SKM-1 (cell line): ENCODE results near the gene TRAK1.

Experiments
- DNase-seq: peaks from one replicate; lab custom pipeline; 2025; ENCODE audit not compliant: unreplicated experiment; lab: John Stamatoyannopoulos, UW

Gene TRAK1

DNA sequence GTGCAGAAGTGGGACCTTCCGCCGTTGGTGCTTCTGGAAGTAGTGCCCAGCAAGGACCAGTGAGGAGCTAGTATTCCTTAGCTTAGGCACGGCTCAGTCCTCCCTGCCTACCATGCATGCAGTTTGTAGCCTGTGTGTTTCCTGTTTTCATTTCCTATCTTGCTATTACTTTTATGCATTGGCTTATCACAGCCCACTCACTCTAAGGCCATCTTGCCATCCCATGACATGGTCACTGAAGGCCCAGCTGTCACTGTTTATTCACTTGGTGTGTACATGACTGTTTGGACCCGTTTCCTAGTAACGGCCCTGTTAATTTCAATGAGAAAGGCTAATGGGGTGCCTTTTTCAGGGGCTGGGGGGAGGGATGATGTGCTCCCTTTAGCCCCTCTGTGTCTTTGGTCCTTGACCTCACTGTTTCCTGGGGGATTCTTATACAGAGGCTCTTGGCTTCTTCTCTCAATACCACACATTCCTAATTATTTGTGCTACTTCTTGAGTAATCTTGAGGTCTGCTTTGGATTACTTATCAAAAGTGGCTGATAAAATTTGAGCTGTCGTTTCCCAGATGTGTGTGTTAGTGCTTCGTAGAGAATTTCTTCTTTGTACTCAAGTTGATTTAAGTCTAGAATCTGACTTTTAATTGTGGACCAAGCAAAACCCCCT lies 24.5 kb upstream of the TRAK1 start:
- DNase-seq = no peak

- DNase-seq = no peak
These were observed 23.8 kb upstream of the TRAK1 start for GRCh38 chr3:42067326-42067725.

GRCh38 chr3:42068303-42069088 lies 22.7 kb upstream of the TRAK1 start:
- no peak for DNase-seq

DNA sequence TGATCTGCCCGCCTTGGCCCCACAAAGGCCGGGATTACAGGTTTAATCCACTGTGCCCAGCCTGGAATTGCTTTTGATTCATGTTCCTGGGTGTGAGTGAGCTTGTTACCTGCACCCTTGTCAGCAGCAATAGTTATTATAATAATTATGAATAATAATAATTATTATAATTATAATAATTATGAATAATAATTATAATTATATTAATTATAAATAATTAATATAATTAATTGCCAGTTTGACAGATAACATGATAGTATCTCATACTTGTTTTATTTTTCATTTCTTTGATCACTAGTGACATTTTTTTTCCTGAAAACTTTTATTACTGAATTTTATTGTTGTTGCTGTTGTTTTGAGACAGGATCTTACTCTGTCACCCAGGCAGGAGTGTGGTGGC lies 21.1 kb upstream of the TRAK1 start:
- DNase-seq = no peak

DNA sequence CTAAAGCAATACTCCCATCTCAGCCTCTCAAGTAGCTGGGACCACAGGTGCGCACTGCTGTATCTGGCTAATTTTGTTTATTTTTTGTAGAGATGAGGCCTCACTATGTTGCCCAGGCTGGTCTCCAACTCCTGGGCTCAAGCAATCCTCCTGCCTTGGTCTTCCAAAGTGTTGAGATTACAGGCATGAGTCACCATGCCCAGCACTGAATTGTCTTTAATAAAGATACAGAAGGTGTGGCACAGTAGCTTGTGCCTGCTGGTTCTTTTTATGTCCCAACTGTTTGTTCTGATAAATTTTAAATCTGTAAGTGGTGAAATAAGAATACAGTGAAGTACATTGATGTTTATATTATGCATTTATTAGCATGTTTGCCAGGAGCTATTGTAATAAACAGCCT lies 20.6 kb upstream of the TRAK1 start:
- DNase-seq = no peak

DNA sequence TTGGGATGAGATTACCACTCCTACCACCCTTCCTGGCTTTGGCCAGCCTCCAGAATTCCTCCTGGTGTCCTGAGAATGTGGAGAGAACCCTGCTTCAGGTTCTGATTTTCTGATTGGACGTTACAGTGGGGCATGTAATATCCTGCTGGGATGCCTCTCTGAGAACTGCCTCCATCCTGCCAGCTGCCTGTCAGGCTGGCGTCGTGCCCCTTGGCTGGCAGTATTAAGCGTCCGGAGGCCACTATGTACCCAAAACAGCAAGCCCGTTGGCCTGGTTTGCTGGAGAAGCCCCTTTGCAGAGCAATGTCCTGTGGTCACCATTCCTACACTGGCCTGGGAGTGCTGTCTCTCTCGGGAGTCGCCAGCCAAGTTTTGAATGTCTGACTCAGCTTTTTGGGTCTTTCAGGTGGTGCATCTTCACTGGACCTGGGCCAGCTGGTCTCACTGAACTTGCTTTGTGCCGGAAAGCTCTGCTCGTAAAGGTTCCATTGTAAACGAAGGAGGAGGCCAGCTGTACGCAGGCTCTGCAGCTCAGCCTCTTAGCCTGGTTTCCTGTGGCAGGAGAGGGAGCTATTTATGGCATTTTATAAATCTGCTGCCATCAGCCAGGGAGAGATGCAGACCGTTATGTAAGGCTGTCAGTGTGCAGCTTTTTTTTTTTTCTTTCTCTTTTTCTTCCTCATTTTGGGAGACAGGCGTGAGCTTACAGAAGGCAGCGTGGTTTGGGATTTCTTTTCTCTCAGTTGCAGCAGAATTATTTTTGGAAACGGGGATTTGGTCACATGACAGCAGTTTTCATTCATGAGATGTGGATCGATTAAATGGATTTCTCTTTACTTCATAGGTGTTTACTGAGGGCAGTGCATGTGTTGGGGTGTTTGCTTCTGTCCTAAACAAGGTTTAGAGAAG lies 19.0 kb upstream of the TRAK1 start:
- peak; percentile 44 for DNase-seq

DNA sequence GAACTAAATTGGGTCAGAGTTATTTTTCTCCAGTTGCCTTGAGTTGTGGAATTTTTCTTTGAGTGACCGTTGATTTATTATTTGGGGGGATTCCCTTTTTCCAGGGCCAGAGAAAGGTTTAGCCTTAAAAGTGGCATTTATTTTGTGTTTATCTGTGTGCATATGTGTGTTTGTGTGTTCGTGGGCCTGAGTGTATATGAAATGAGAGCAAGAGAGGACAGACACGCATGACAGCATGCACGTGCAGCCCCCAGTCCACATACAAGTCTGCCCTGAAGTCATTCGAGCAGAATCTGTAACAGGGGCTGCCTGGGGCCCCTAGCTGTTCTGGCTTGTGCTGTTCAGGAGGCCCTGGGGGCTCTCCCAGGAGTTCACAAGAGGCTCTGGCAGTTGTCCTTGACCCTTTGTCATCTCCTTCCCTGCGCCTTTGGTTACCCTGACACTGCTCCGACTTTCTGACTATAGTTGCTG lies 18.3 kb upstream of the TRAK1 start:
- no peak for DNase-seq

DNA sequence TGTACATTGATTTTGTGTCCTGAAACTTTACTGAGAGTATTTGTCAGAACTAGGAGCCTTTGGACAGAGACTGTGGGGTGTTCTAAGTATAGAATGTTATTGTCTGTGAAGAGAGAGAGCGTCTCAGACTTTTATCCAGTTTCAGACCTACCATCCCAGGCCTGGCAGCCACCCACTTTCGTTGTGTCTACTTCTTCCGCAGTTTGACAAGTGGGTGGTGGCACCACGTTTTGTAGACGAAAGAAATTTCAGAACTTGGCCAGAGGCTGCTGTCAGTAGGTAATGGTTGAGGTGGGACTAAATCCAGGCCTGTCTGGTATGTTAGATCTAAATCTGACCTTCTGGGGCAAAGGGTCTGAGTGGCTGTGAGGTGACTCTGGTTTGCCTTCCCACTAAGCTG lies 13.4 kb upstream of the TRAK1 start:
- DNase-seq = no peak

GRCh38 chr3:42078677-42079076 lies 12.5 kb upstream of the TRAK1 start:
- DNase-seq = no peak

GRCh38 chr3:42079701-42080452 lies 11.3 kb upstream of the TRAK1 start:
- no peak for DNase-seq

GRCh38 chr3:42080453-42080872 lies 10.7 kb upstream of the TRAK1 start:
- DNase-seq = no peak

- no peak for DNase-seq
These were observed 9.2 kb upstream of the TRAK1 start for GRCh38 chr3:42081838-42082473.

DNA sequence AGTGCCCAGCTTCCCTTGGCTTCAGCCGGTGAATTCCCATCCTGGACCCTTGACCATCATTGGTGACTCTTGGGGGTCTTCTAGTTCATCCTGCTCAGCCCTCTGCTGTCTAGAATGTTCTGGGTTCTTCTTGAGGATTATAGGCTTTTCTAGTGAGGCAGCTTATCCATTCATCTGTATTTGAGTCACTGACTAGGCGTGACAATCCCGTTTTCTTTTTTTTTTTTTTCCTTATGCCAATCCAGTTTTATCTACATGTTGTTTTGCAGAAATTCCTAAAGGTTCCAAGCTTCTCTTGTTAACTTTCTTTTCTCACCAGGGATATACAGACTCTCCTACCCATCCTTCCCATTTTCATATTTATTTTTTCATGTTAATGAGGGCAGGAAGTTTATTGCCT lies 6.6 kb upstream of the TRAK1 start:
- DNase-seq = no peak

DNA sequence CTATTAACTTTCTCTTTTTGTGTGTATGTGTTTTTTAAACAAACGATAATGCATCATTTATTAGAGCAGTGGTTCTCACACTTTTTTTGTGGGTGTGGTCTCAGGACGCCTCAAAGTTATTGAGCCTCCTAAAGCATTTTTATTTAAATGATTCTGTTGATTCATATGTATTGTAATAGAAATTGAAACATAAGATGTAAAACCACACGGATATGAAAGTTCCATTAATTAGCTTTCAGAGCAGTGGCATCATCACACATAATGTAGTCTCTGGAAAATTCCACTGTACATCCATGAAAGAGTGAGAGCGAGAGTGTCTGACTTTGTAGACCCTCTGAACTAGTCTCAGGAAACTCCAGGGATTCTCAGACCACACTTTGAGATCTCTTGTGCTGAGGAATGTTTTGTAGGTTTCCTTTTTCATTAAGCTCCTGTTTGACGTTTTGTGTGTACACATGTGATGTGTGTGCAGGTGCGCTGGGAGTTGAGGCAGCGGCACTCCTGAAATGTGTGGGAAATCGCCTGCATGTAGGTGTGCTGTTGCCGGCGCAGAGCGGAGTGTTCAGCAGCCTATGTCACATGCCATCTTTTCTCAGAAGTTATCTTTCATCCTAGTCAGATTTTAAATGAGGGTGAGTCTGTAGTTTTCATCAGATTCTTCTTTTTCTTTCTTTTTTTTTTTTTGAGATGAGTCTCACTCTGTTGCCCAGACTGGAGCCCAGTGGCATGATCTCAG lies 5.3 kb upstream of the TRAK1 start:
- DNase-seq = no peak

DNA sequence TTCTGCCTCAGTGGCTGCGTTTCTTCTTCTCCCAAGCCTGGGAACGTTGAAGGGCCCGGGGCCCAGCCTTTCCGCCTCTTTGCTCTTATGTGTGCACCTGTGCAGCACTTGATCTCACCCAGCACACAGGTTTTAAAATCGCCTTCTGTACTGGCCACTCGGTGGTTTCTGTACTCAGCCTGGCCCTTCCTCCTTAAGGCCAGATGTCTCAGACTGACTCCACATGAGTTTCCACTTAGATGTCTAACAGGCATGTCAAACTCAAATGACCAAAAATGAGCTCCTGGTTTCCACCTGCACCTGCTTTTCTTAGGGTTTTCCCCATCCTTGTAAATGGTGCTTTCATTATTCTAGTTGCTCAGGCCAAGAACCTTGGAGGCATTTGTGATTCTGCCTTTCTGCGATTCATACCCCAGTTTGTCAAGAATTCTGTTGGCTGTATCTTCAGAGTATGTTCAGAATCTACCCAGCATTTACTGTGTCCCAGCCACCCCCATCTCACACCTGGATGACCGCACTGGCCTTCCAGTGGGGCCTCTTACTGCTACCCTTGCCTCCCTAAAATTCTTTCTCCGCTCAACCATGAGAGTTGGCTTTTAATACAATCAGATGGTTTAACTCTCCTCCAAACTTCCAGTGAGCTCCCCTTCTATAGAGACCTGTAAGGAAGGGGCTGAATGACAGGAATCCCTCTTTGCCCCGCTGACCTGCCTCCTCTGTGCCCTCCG lies 2.2 kb upstream of the TRAK1 start:
- DNase-seq = no peak

GRCh38 chr3:42092006-42092405 lies 849 bp downstream of the TRAK1 start:
- DNase-seq = no peak

DNA sequence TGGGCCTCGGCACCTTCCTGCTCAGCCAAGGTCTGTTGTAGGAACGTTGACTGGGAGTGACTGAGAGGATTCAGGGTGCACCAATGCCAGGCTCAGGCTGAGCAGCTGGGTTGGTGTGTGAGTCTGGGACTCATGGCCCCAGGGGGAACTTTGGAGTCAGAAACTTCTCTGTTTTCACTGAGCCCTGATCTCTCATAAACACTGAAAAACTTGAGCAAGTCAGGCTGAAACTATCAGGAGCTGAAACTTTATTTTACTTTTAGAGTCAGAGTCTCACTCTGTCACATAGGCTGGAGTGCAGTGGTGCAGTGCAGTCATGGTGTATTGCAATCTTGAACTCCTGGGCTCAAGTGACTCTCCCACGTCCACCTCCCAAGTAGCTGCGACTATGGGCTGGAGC lies 3.0 kb downstream of the TRAK1 start:
- DNase-seq = no peak

DNA sequence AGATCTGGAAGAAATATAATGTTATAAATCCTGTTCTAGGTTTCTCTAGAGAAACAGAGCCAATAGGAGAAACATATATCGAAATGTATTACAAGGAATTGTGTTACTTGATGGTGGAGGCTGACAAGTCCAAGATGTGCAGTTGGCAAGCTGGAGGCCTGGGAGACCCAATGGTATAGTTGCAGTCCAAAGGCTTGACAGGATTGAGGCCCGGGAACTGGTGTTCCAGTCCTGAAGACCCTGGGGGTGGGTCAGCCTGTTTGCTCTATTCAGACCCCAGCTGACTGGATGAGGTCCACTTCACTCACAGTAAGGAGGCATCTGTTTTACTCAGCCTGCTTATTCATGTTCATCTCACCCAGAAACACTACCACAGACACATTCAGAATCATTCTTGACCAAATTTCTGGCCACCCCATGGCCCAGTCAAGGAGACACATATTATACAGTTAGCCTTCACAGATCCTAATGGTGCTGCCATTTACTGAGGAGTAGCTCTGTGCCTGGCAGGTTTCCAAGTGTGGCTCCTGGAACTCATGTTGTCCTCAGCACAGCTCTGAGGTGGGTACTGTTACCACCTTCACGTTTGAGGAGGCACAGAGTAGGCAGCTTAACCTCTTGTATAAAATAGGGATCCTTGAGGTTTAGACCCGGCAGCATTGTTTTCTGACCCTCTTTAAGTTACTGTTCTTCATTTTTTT lies 3.7 kb downstream of the TRAK1 start:
- DNase-seq = no peak
